Measurements from ENCODE around the gene TUBB3. TPM values are rescaled to one million over a fixed set of nuclear protein-coding genes. Genes with fewer than 3 reads are reported as not detected.
A peak's percentile ranks its signal among the peaks of the same experiment; 100 is the strongest.

The TUBB3 gene
- total RNA-seq, 1 donor from 2014 or later, result 33.5 TPM

GRCh38 chr16:89936981-89937380, 13.8 kb downstream of the TUBB3 start:
- no peak for DNase-seq (ENCODE audit: low read depth in 2 of 2)

GRCh38 chr16:89938175-89938885, 15.2 kb downstream of the TUBB3 start:
- DNase-seq (ENCODE audit: low read depth in 2 of 2), result no peak

GRCh38 chr16:89944773-89945172, 21.6 kb downstream of the TUBB3 start:
- DNase-seq (ENCODE audit: low read depth in 2 of 2), result no peak

GRCh38 chr16:89945654-89946053, 22.5 kb downstream of the TUBB3 start:
- no peak for DNase-seq (ENCODE audit: low read depth in 2 of 2)

- DNase-seq (ENCODE audit: low read depth in 2 of 2), result no peak
Measured at GRCh38 chr16:89946515-89946914, 23.4 kb downstream of the TUBB3 start.

- no peak for DNase-seq (ENCODE audit: low read depth in 2 of 2)
Measured at GRCh38 chr16:89949121-89949742, 26.1 kb downstream of the TUBB3 start.

- no peak for DNase-seq (ENCODE audit: low read depth in 2 of 2)
Measured at GRCh38 chr16:89949756-89950155, 26.6 kb downstream of the TUBB3 start.

- DNase-seq (ENCODE audit: low read depth in 2 of 2), result no peak
Measured at GRCh38 chr16:89951509-89951908, 28.4 kb downstream of the TUBB3 start.

- no peak for DNase-seq (ENCODE audit: low read depth in 2 of 2)
Measured at GRCh38 chr16:89952049-89952448, 28.9 kb downstream of the TUBB3 start.

GRCh38 chr16:89952551-89952950, 29.4 kb downstream of the TUBB3 start:
- no peak for DNase-seq (ENCODE audit: low read depth in 2 of 2)

GRCh38 chr16:89953671-89954406, 30.7 kb downstream of the TUBB3 start:
- DNase-seq (ENCODE audit: low read depth in 2 of 2), result no peak

- DNase-seq (ENCODE audit: low read depth in 2 of 2), result no peak
Measured at GRCh38 chr16:89954462-89954861, 31.3 kb downstream of the TUBB3 start.

- DNase-seq (ENCODE audit: low read depth in 2 of 2), result no peak
Measured at GRCh38 chr16:89955001-89955685, 32.0 kb downstream of the TUBB3 start.

- no peak for DNase-seq (ENCODE audit: low read depth in 2 of 2)
Measured at GRCh38 chr16:89956505-89957215, 33.5 kb downstream of the TUBB3 start.

- DNase-seq (ENCODE audit: low read depth in 2 of 2), result no peak
Measured at GRCh38 chr16:89957216-89957785, 34.2 kb downstream of the TUBB3 start.

- DNase-seq (ENCODE audit: low read depth in 2 of 2), result peak; percentile 34 to 39
Measured at GRCh38 chr16:89958068-89958467, 34.9 kb downstream of the TUBB3 start.

GRCh38 chr16:89958596-89958995, 35.5 kb downstream of the TUBB3 start:
- DNase-seq (ENCODE audit: low read depth in 2 of 2), result no peak

GRCh38 chr16:89960966-89961365, 37.8 kb downstream of the TUBB3 start:
- DNase-seq (ENCODE audit: low read depth in 2 of 2), result no peak

- DNase-seq (ENCODE audit: low read depth in 2 of 2), result no peak
Measured at GRCh38 chr16:89961920-89962319, 38.8 kb downstream of the TUBB3 start.

GRCh38 chr16:89962754-89963498, 39.8 kb downstream of the TUBB3 start:
- DNase-seq (ENCODE audit: low read depth in 2 of 2), result no peak

Measured in lung microvascular endothelial cell (primary cell).